Activated naive CD8-positive, alpha-beta T cell treated with anti-CD3 and anti-CD28 coated beads for 36 hours (primary cell): Measurements from ENCODE around the gene SMC6. TPM values are rescaled to one million over a fixed set of nuclear protein-coding genes. Genes with fewer than 3 reads are reported as not detected.

Source experiments
- DNase-seq: peaks from one replicate; pipeline ENCODE4 v3.0.0; 2021
- H3K27ac Mint-ChIP-seq: one replicate; pipeline ENCODE4 v1.8.0; 2022; ENCODE audit warnings: mild to moderate bottlenecking, moderate library complexity, mixed read lengths
- H3K27me3 Mint-ChIP-seq: one replicate; pipeline ENCODE4 v1.8.0; 2022; ENCODE audit warnings: mild to moderate bottlenecking, mixed read lengths
- H3K36me3 Mint-ChIP-seq: one replicate; pipeline ENCODE4 v1.8.0; 2021; ENCODE audit warnings: mild to moderate bottlenecking, mixed read lengths
- H3K4me1 Mint-ChIP-seq: one replicate; pipeline ENCODE4 v1.8.0; 2021; ENCODE audit warnings: mixed read lengths
- H3K4me3 Mint-ChIP-seq: one replicate; pipeline ENCODE4 v1.8.0; 2022; ENCODE audit warnings: mild to moderate bottlenecking, moderate library complexity, mixed read lengths
- H3K9me3 Mint-ChIP-seq: one replicate; pipeline ENCODE4 v1.8.0; 2022; ENCODE audit warnings: mixed read lengths
- total RNA-seq, 2 experiments: library from RNA; stranded (reverse); gene quantifications; one replicate each; pipeline ENCODE4 v1.2.3, GENCODE V29; 2021

SMC6 gene
- total RNA-seq, 2 experiments from 2014 or later: 22.5 TPM

DNA sequence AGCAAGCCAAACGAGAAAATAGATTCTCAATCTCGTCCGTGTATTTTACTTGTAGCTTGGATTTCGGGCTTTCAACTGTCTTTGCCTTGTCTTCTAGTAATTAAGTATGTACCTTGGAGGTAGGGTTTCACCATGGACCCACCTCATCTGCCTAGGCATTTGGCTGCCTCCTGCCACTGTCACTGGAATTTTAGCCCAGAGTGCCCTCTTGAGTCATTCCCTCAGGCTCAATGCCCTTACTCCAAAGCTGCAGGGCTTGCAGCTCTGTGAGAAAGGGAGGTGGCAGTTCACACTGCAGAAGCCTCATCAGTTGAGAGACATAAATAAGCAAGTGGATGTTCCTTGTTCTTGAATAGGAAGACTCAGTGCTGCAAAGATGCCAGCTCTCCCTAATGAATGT lies 123.5 kb downstream of the SMC6 start:
- no peaks in the 10 kb centered on the region for H3K9me3 Mint-ChIP-seq
- H3K36me3 Mint-ChIP-seq: no peaks in the 10 kb centered on the region

GRCh38 chr2:17628349-17629261 lies 125.0 kb downstream of the SMC6 start:
- no peak for DNase-seq
- Mint-ChIP-seq H3K4me3 (no peak overlapping the region), H3K9me3 (no peaks in the 10 kb centered on the region), H3K4me1 (peaks cover 5% of the 10 kb centered on the region), H3K27me3 (peaks cover 4% of the 10 kb centered on the region), H3K36me3 (no peaks in the 10 kb centered on the region), H3K27ac (no peak overlapping the region)

More for the DNA sequence above, 123.5 kb downstream of the SMC6 start:
- Mint-ChIP-seq H3K4me1 (peaks cover 5% of the 10 kb centered on the region), H3K27ac (no peak overlapping the region), H3K27me3 (no peaks in the 10 kb centered on the region), H3K4me3 (no peak overlapping the region)
- no peak for DNase-seq

GRCh38 chr2:17627434-17627833 lies 126.2 kb downstream of the SMC6 start:
- H3K9me3 Mint-ChIP-seq: no peaks in the 10 kb centered on the region

DNA sequence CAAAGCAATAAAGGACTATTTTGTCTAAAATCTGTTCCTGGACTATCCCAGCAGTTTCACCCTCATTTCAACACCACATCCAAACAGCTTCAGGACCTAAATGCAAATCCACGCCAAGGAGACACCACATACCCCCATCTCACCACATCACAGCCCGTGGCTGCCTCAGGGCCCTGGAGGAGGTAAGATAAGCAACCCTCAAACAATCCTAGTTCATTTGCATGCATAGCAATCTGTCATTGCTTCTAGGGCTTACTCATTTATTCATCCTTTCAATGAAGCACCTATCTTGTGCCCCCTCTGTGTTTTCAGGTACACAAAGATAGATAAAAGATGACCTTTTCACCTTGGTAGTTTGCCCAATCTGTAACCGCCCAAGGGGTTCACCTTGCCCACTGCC lies 126.6 kb downstream of the SMC6 start:
- DNase-seq: no peak
- no peaks in the 10 kb centered on the region for H3K9me3 Mint-ChIP-seq
- H3K36me3 Mint-ChIP-seq: no peaks in the 10 kb centered on the region
- H3K27me3 Mint-ChIP-seq: peaks cover 5% of the 10 kb centered on the region
- H3K4me3 Mint-ChIP-seq: no peak overlapping the region
- no peak overlapping the region for H3K27ac Mint-ChIP-seq
- H3K4me1 Mint-ChIP-seq: peaks cover 5% of the 10 kb centered on the region

More at GRCh38 chr2:17627434-17627833, 126.2 kb downstream of the SMC6 start:
- H3K4me1 Mint-ChIP-seq: peaks cover 5% of the 10 kb centered on the region
- no peaks in the 10 kb centered on the region for H3K36me3 Mint-ChIP-seq
- DNase-seq: no peak
- peaks cover 4% of the 10 kb centered on the region for H3K27me3 Mint-ChIP-seq
- H3K4me3 Mint-ChIP-seq: no peak overlapping the region
- no peak overlapping the region for H3K27ac Mint-ChIP-seq

DNA sequence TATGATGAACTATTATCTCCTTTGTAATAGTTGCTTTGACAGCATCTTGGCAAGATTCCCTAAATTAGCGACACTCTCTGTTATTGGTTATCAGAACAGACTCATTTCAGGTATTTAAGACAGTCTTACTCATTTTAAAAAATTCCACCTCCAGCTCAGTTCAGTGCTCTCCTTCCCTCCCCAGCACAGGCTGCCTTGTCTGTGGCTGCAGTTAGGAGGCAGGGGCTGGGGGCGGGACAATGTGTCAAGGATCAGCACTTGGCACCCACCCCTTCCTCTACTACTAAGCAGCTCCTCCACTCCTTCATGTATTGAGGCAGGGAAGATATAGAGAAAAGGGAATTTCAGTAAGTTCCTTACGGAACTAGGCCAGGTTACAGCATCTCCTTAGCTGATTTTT lies 128.2 kb downstream of the SMC6 start:
- Mint-ChIP-seq H3K27me3 (peaks cover 16% of the 10 kb centered on the region), H3K27ac (no peak overlapping the region), H3K4me3 (no peak overlapping the region), H3K4me1 (peaks cover 5% of the 10 kb centered on the region), H3K9me3 (no peaks in the 10 kb centered on the region), H3K36me3 (no peaks in the 10 kb centered on the region)
- DNase-seq: no peak

GRCh38 chr2:17621781-17622180 lies 131.8 kb downstream of the SMC6 start:
- Mint-ChIP-seq H3K36me3 (no peaks in the 10 kb centered on the region), H3K27me3 (peaks cover 20% of the 10 kb centered on the region), H3K9me3 (no peaks in the 10 kb centered on the region), H3K4me1 (no peaks in the 10 kb centered on the region), H3K27ac (no peak overlapping the region), H3K4me3 (no peak overlapping the region)
- no peak for DNase-seq

DNA sequence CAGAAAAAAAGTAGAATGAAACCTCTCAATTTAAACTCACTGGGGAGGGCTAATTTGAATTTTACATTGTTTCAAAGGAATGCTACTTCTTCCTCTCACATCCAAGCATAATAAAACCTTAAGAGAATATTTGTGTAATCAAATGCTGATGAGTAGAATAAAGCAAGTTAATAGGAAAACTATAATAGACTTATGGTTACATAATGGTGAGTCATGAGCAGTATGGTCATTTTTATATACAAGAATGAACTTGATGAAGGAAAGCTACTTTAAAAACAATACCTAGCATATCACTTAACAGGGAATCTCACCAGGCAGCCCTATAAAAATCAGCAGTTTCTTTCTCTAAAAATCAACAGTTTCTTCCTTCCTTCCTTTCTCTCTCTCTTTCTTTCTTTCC lies 132.8 kb downstream of the SMC6 start:
- DNase-seq: no peak
- H3K9me3 Mint-ChIP-seq: no peaks in the 10 kb centered on the region
- no peaks in the 10 kb centered on the region for H3K4me1 Mint-ChIP-seq
- H3K27me3 Mint-ChIP-seq: peaks cover 20% of the 10 kb centered on the region
- H3K36me3 Mint-ChIP-seq: no peaks in the 10 kb centered on the region
- H3K27ac Mint-ChIP-seq: no peak overlapping the region
- H3K4me3 Mint-ChIP-seq: no peak overlapping the region

DNA sequence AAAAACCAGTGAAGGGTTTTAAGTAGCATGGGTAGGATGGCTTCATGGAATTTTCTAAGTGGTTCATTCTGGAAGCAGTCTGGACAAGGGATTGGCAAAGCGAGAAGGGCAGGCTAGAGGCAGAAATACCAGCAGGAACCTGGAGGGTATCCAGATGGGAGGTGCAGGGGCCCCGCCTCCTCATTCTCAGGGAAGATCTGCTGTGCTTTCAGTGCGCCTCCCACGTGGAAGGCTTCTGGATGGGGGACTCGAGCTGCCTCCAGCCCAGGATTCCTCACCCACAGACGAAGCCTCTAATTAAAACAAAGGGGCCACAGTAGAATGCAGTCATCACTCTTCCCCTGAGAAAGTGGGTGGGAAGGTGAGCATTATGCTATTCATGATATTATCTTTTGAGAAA lies 133.3 kb downstream of the SMC6 start:
- no peak for DNase-seq
- Mint-ChIP-seq H3K4me3 (no peak overlapping the region), H3K36me3 (no peaks in the 10 kb centered on the region), H3K27me3 (peaks cover 20% of the 10 kb centered on the region), H3K27ac (no peak overlapping the region), H3K9me3 (no peaks in the 10 kb centered on the region), H3K4me1 (no peaks in the 10 kb centered on the region)

DNA sequence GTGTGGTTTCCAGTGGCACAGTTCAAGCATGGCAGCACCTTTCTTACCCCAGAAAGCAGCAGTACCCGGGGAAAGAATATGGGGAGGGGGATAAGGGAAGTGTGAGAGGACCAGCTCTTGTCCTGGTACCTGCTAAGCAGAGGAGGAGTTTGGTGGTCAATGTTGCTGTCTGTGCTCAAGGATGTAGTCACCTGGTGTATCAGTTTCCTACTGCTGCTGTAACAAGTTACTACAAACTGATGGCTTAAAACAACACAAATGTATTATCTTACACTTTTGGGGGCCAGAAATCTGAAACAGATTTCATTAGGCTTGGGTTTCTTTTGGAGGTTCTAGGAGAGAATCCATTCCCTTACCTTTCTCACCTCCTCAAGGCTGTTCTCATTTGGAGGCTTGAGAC lies 135.7 kb downstream of the SMC6 start:
- Mint-ChIP-seq H3K36me3 (no peaks in the 10 kb centered on the region), H3K9me3 (no peaks in the 10 kb centered on the region), H3K27me3 (peaks cover 23% of the 10 kb centered on the region), H3K4me3 (no peak overlapping the region), H3K27ac (no peak overlapping the region), H3K4me1 (no peaks in the 10 kb centered on the region)
- DNase-seq: no peak

DNA sequence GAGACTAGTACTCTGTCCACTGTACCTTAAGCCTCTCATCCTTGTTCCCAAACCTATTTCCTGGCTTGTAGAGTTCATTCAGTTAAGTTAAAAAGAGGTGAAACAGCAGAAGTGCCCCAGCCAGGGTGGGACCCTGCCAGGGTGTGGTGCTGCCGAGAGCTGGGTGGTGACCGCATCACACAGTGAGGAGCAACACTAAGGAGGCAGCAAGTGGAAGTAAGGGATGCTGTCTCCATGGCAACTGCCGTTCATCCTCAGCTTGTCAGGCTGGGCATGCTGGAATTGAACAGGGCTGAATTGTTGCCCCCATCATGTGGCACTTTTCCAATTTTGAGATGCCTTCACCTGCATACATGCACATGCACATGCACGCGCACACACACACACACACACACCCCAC lies 136.1 kb downstream of the SMC6 start:
- Mint-ChIP-seq H3K36me3 (no peaks in the 10 kb centered on the region), H3K27ac (no peak overlapping the region), H3K27me3 (peaks cover 23% of the 10 kb centered on the region), H3K4me1 (no peaks in the 10 kb centered on the region), H3K9me3 (no peaks in the 10 kb centered on the region), H3K4me3 (no peak overlapping the region)
- DNase-seq: no peak

- Mint-ChIP-seq H3K9me3 (no peaks in the 10 kb centered on the region), H3K36me3 (no peaks in the 10 kb centered on the region), H3K4me3 (no peak overlapping the region), H3K27me3 (peaks cover 19% of the 10 kb centered on the region), H3K27ac (no peak overlapping the region), H3K4me1 (no peaks in the 10 kb centered on the region)
- DNase-seq: no peak
These were observed 137.2 kb downstream of the SMC6 start for GRCh38 chr2:17616405-17616804.

GRCh38 chr2:17615728-17616351 lies 137.8 kb downstream of the SMC6 start:
- Mint-ChIP-seq H3K36me3 (no peaks in the 10 kb centered on the region), H3K4me3 (no peak overlapping the region), H3K4me1 (no peaks in the 10 kb centered on the region), H3K27ac (no peak overlapping the region), H3K27me3 (peaks cover 13% of the 10 kb centered on the region), H3K9me3 (no peaks in the 10 kb centered on the region)
- no peak for DNase-seq

DNA sequence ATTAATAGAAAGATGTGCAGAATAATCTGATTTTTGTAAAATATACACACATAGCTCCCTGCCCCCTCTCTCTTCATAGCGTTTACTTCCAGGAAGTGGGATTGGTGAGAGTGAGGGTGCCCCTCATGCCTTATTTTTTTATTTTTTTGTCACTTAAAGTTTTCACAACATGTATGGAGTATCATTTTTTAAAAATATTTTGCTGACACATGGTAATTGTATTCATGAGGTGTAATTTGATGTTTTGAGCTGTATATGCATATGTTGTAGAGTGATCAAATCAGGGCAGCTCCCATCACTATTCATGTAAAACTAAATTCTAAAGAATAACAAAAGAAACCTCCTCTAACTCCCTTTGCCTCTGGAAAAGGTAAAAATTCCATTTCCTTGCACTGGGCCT lies 138.5 kb downstream of the SMC6 start:
- H3K4me3 Mint-ChIP-seq: no peak overlapping the region
- no peak overlapping the region for H3K27ac Mint-ChIP-seq
- DNase-seq: no peak
- H3K36me3 Mint-ChIP-seq: no peaks in the 10 kb centered on the region
- peaks cover 9% of the 10 kb centered on the region for H3K27me3 Mint-ChIP-seq
- H3K9me3 Mint-ChIP-seq: no peaks in the 10 kb centered on the region
- H3K4me1 Mint-ChIP-seq: no peaks in the 10 kb centered on the region

DNA sequence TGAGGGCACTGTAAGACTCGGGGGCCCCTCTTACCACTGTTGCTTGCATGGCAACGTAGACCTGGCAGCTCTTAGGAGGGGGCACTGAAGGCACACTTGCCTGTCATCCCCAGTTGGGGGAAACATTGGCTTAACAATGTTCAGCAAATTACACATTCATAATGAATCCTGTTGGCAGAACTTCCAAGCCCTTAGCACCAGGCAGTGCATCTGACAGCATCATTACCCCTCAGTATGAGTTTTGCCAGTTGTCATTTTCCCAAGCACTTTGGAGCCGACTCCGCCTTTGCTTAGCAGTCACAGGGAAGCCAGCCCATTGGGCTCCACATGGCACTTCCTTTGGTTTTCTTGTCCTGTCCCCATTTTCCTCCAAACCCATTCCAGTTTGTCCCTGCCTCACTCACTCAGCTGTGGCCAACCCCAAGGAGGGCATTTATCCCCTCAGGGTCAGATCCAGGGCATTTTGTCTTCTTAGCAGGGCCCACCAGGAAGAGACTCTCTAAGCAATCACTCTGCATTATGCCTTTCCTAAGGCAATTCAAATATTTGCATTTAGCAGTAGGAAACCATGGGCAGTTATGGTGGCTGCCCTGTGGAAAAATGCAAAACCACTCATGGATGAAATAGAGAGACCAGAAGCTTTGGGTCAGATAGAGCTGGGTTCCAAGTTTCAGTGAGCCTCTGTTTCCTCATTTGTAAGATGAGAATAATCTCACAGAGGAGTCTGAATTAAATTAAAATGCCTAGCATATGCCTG lies 139.3 kb downstream of the SMC6 start:
- DNase-seq: no peak
- no peak overlapping the region for H3K4me3 Mint-ChIP-seq
- H3K4me1 Mint-ChIP-seq: no peaks in the 10 kb centered on the region
- no peaks in the 10 kb centered on the region for H3K9me3 Mint-ChIP-seq
- no peak overlapping the region for H3K27ac Mint-ChIP-seq
- no peaks in the 10 kb centered on the region for H3K36me3 Mint-ChIP-seq
- peaks cover 7% of the 10 kb centered on the region for H3K27me3 Mint-ChIP-seq
